Caco-2 (cell line): ENCODE measurements around the gene SNRPN. TPM values are rescaled to one million over a fixed set of nuclear protein-coding genes. Genes with fewer than 3 reads are reported as not detected.

ENCODE experiments used
- BruUV-seq: library from RNA; stranded (reverse); fragments of 400-500 nt; replicated peaks from 2 replicates; lab custom pipeline; 2021; lab: Mats Ljungman, UMichigan
- CTCF ChIA-PET: fragments of 300-600 bp; sonication (Branson Sonifier 250); formaldehyde crosslinking; loops from one replicate; lab custom pipeline; 2022; ENCODE audit warnings: antibody characterized with exemption; lab: Charles Lee
- POLR2A ChIA-PET: fragments of 300-600 bp; sonication (Branson Sonifier 250); formaldehyde crosslinking; loops from one replicate; lab custom pipeline; 2022; ENCODE audit warnings: antibody characterized with exemption; lab: Charles Lee
- DNase-seq, 2 experiments: peaks; one replicate each; pipeline versions ENCODE4 v3.0.0 to v3.0.0-alpha.2; 2020 to 2022
- H3K27me3 ChIP-seq: replicated peaks from 2 replicates; pipeline ENCODE4 v1.6.0; 2011; ENCODE audit warnings: low read length; ENCODE audit not compliant: control insufficient read depth, insufficient read depth
- H3K36me3 ChIP-seq: 2 replicates; pipeline ENCODE4 v1.5.1; 2011; ENCODE audit warnings: low read length; ENCODE audit not compliant: control insufficient read depth, insufficient read depth
- H3K4me1 ChIP-seq: fragments of 250-450 bp; sonication (Bioruptor Pico); 2 replicates; pipeline ENCODE4 v1.5.1; 2020; ENCODE audit warnings: mild to moderate bottlenecking
- H3K4me3 ChIP-seq: 2 replicates; pipeline ENCODE4 v1.5.1; 2011; ENCODE audit warnings: low read depth, mild to moderate bottlenecking, control low read depth, low read length
- H3K9me3 ChIP-seq: fragments of 250-450 bp; sonication (Bioruptor Pico); 2 replicates; pipeline ENCODE4 v1.5.1; 2020; ENCODE audit warnings: mild to moderate bottlenecking, moderate library complexity
- H3K27ac Mint-ChIP-seq: one replicate; pipeline ENCODE4 v1.8.0; 2022; ENCODE audit warnings: mixed read lengths; ENCODE audit not compliant: unreplicated experiment
- H3K27me3 Mint-ChIP-seq: one replicate; pipeline ENCODE4 v1.8.0; 2022; ENCODE audit warnings: mixed read lengths; ENCODE audit not compliant: insufficient read depth, unreplicated experiment
- H3K36me3 Mint-ChIP-seq: one replicate; pipeline ENCODE4 v1.8.0; 2022; ENCODE audit warnings: mild to moderate bottlenecking, mixed read lengths; ENCODE audit not compliant: insufficient read depth, unreplicated experiment
- H3K4me1 Mint-ChIP-seq: one replicate; pipeline ENCODE4 v1.8.0; 2022; ENCODE audit warnings: low read depth, mixed read lengths; ENCODE audit not compliant: unreplicated experiment
- H3K4me3 Mint-ChIP-seq: one replicate; pipeline ENCODE4 v1.8.0; 2022; ENCODE audit warnings: mild to moderate bottlenecking, moderate library complexity, mixed read lengths; ENCODE audit not compliant: unreplicated experiment
- H3K9me3 Mint-ChIP-seq: one replicate; pipeline ENCODE4 v1.8.0; 2022; ENCODE audit warnings: mixed read lengths; ENCODE audit not compliant: unreplicated experiment
- intact Hi-C: fragments of 100-400 bp; cut with micrococcal nuclease; formaldehyde crosslinking; loops from one replicate; pipeline ENCODE4 v1.10.0; 2022; ENCODE audit not compliant: unreplicated experiment
- total RNA-seq: library from RNA; stranded (reverse); gene quantifications from 2 replicates; pipeline ENCODE4 v1.2.3, GENCODE V29; 2022
- TF ChIP-seq, protein P1 (sequence below), 2 experiments: fragments of 200-600 bp in 1 of 2; IDR thresholded peaks; 1 replicate in 1 of 2; 2 replicates in 1 of 2; pipeline versions ENCODE4 v1.5.1 to v1.8.0; 2011 to 2022; ENCODE audit warnings: antibody characterized with exemption in 1 of 2, control low read depth in 1 of 2, inconsistent platforms in 1 of 2, low read depth in 1 of 2, low read length in 1 of 2, mild to moderate bottlenecking in 1 of 2, moderate library complexity in 1 of 2; ENCODE audit not compliant: insufficient read depth in 1 of 2, severe bottlenecking in 1 of 2, unreplicated experiment in 1 of 2

SNRPN gene
- total RNA-seq, 1 experiment from 2014 or later: 167 TPM

DNA sequence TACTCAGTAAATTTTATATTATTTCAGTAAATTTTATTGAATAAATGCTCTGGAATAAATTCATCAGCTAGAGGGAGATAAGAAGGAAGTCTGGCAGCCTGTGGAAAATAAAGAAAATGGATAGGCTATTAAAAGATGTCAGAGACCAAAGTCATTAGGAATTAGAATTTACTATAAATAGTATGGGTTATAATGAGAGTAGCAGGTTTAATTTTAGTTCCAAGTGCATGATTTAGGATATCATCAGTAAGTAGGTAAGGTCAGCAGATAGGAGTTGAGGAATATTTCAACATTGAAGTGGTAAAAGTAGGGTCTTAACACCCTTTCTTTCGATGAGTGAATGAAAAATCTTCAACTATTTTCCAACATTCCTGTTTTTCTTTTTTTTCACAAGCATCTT, 64.6 kb downstream of the SNRPN start:
- Histone ChIP-seq H3K36me3 (no peaks in the 10 kb centered on the region; the same call in 1 of the 2 replicates), H3K4me3 (no peak overlapping the region), H3K4me1 (no peaks in the 10 kb centered on the region), H3K27me3 (no peaks in the 10 kb centered on the region), H3K9me3 (no peaks in the 10 kb centered on the region; the same call in 1 of the 2 replicates)
- ChIA-PET CTCF (no interaction called here), POLR2A (no interaction called here)
- TF ChIP-seq, protein P1, sequence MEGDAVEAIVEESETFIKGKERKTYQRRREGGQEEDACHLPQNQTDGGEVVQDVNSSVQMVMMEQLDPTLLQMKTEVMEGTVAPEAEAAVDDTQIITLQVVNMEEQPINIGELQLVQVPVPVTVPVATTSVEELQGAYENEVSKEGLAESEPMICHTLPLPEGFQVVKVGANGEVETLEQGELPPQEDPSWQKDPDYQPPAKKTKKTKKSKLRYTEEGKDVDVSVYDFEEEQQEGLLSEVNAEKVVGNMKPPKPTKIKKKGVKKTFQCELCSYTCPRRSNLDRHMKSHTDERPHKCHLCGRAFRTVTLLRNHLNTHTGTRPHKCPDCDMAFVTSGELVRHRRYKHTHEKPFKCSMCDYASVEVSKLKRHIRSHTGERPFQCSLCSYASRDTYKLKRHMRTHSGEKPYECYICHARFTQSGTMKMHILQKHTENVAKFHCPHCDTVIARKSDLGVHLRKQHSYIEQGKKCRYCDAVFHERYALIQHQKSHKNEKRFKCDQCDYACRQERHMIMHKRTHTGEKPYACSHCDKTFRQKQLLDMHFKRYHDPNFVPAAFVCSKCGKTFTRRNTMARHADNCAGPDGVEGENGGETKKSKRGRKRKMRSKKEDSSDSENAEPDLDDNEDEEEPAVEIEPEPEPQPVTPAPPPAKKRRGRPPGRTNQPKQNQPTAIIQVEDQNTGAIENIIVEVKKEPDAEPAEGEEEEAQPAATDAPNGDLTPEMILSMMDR (IDR thresholded peaks at IDR 0.05; ENCODE audit: insufficient read depth in 1 of 2, low read depth in 1 of 2, low read length in 1 of 2, severe bottlenecking in 1 of 2, unreplicated experiment in 1 of 2): no peak
- Mint-ChIP-seq H3K4me3 (no peak overlapping the region), H3K9me3 (peaks cover 37% of the 10 kb centered on the region), H3K27me3 (no peaks in the 10 kb centered on the region), H3K36me3 (peaks cover 11% of the 10 kb centered on the region), H3K27ac (no peak overlapping the region), H3K4me1 (no peaks in the 10 kb centered on the region)
- BruUV-seq: no TSS peak
- DNase-seq: no peak
- intact Hi-C loops: no loop called here

DNA sequence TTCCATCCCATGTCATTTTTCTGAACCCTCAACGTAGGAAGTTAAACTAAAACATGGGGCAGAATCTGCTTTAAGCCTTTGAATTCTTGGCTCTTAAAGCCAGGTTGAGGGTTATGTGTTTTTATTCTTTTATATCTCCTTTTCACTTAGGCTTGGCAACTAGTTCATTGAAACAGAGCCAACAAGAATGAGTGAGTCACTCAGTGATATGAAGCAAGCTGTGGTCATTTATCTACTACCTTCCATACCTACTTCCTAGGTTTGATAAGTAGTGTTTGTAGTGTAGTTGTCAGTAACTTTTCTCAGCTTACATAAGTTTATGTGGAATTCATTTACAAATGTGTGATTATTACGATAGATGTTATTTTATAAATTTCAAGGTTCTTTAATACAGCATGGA, 67.4 kb downstream of the SNRPN start:
- peaks cover 11% of the 10 kb centered on the region for H3K36me3 Mint-ChIP-seq
- no peak overlapping the region for H3K27ac Mint-ChIP-seq
- H3K4me1 Mint-ChIP-seq: no peaks in the 10 kb centered on the region
- TF ChIP-seq, protein P1 (IDR thresholded peaks at IDR 0.05; ENCODE audit: insufficient read depth in 1 of 2, low read depth in 1 of 2, low read length in 1 of 2, severe bottlenecking in 1 of 2, unreplicated experiment in 1 of 2): no peak
- ChIA-PET CTCF (no interaction called here), POLR2A (no interaction called here)
- H3K27me3 Mint-ChIP-seq: no peaks in the 10 kb centered on the region
- H3K9me3 Mint-ChIP-seq: peaks cover 39% of the 10 kb centered on the region
- Histone ChIP-seq H3K27me3 (no peaks in the 10 kb centered on the region), H3K4me1 (no peaks in the 10 kb centered on the region), H3K9me3 (no peaks in the 10 kb centered on the region; the same call in 1 of the 2 replicates), H3K36me3 (no peaks in the 10 kb centered on the region; the same call in 1 of the 2 replicates), H3K4me3 (no peak overlapping the region)
- DNase-seq: no peak
- no peak overlapping the region for H3K4me3 Mint-ChIP-seq
- intact Hi-C loops: no loop called here
- no TSS peak for BruUV-seq

Other genes starting within 250 kb of the SNRPN start
- gene SNURF, start within 50 bp of the SNRPN start, total RNA-seq: 10.7 and 32.4 TPM in 2 replicates